HG03342 (cell line): Measurements from ENCODE around the gene RGS6.
A peak's percentile ranks its signal among the peaks of the same experiment; 100 is the strongest.

Experiments used
- ATAC-seq: cut with Tn5 transposase; IDR thresholded peaks from one replicate; pipeline ENCODE4 v1.9.1; 2021; ENCODE audit warnings: mild to moderate bottlenecking, moderate library complexity; ENCODE audit not compliant: unreplicated experiment

The RGS6 gene

GRCh38 chr14:72488514-72488913 is 556.3 kb downstream of the RGS6 start:
- ATAC-seq: no peak

- no peak for ATAC-seq
Observed at GRCh38 chr14:72492196-72492595, 560.0 kb downstream of the RGS6 start.

GRCh38 chr14:72495668-72496067 is 563.4 kb downstream of the RGS6 start:
- ATAC-seq: no peak

GRCh38 chr14:72498646-72499045 is 566.4 kb downstream of the RGS6 start:
- no peak for ATAC-seq

GRCh38 chr14:72499746-72500145 is 567.5 kb downstream of the RGS6 start:
- ATAC-seq: no peak

GRCh38 chr14:72500234-72500838 is 568.1 kb downstream of the RGS6 start:
- ATAC-seq: no peak

- no peak for ATAC-seq
Observed at GRCh38 chr14:72501439-72501838, 569.2 kb downstream of the RGS6 start.

GRCh38 chr14:72503271-72503670 is 571.0 kb downstream of the RGS6 start:
- no peak for ATAC-seq

GRCh38 chr14:72503696-72504368 is 571.6 kb downstream of the RGS6 start:
- no peak for ATAC-seq

GRCh38 chr14:72510566-72510965 is 578.3 kb downstream of the RGS6 start:
- no peak for ATAC-seq

GRCh38 chr14:72512281-72512680 is 580.1 kb downstream of the RGS6 start:
- no peak for ATAC-seq

GRCh38 chr14:72512925-72513324 is 580.7 kb downstream of the RGS6 start:
- ATAC-seq: no peak

GRCh38 chr14:72513346-72513745 is 581.1 kb downstream of the RGS6 start:
- ATAC-seq: no peak

- no peak for ATAC-seq
Observed at GRCh38 chr14:72513965-72514659, 581.9 kb downstream of the RGS6 start.

- ATAC-seq: no peak
Observed at GRCh38 chr14:72514660-72515025, 582.4 kb downstream of the RGS6 start.

GRCh38 chr14:72515779-72516770 is 583.8 kb downstream of the RGS6 start:
- no peak for ATAC-seq

- ATAC-seq: no peak
Observed at GRCh38 chr14:72516936-72517700, 584.9 kb downstream of the RGS6 start.

GRCh38 chr14:72517736-72518135 is 585.5 kb downstream of the RGS6 start:
- ATAC-seq: no peak

GRCh38 chr14:72518809-72519377 is 586.7 kb downstream of the RGS6 start:
- peak; percentile 75 for ATAC-seq

GRCh38 chr14:72519543-72519942 is 587.3 kb downstream of the RGS6 start:
- ATAC-seq: peak; percentile 15
